Heart left ventricle (tissue), 16 donors: ENCODE measurements around the gene RHBDD2. TPM values are rescaled to one million over a fixed set of nuclear protein-coding genes. Genes with fewer than 3 reads are reported as not detected.
"Not testable (repeated sequence)": the region's sequence is repeated elsewhere in the genome, so short reads cannot be mapped to it uniquely, and the experiment has no call there.

Experiments used
- ATAC-seq, 4 donors: fragments of 200-7000 bp; cut with Tn5 transposase; one replicate each; pipeline ENCODE4 v1.9.1; 2020 to 2022; ENCODE audit warnings: moderate library complexity in 4 of 4, mild to moderate bottlenecking in 3 of 4, moderate number of reproducible peaks in 1 of 4
- DNase-seq, 5 donors: peaks; one replicate each; pipeline ENCODE4 v3.0.0-alpha.2; 2020
- H3K27ac ChIP-seq, 12 donors: fragments of 200-600 bp; sonication (generic) in 4 of 12; one replicate each; pipeline versions ENCODE4 v1.5.0 to v1.8.0; 2016 to 2022; ENCODE audit warnings: mild to moderate bottlenecking in 2 of 12
- H3K27me3 ChIP-seq, 9 donors: fragments of 200-600 bp; sonication (generic) in 2 of 9; one replicate each; pipeline versions ENCODE4 v1.5.1 to v1.8.0; 2016 to 2022; ENCODE audit warnings: mild to moderate bottlenecking in 3 of 9
- H3K36me3 ChIP-seq, 9 donors: fragments of 200-600 bp; sonication (generic) in 2 of 9; one replicate each; pipeline versions ENCODE4 v1.5.0 to v1.8.0; 2018 to 2022; ENCODE audit warnings: mild to moderate bottlenecking in 2 of 9
- H3K4me1 ChIP-seq, 12 donors: fragments of 200-600 bp; sonication (generic) in 4 of 12; one replicate each; pipeline versions ENCODE4 v1.5.0 to v1.8.0; 2016 to 2022; ENCODE audit warnings: mild to moderate bottlenecking in 3 of 12
- H3K4me3 ChIP-seq, 12 donors: fragments of 200-600 bp; sonication (generic) in 4 of 12; one replicate each; pipeline versions ENCODE4 v1.5.0 to v1.8.0; 2017 to 2022; ENCODE audit warnings: mild to moderate bottlenecking in 9 of 12, moderate library complexity in 4 of 12
- H3K9me3 ChIP-seq, 12 donors: fragments of 200-600 bp; sonication (generic) in 4 of 12; one replicate each; pipeline versions ENCODE4 v1.5.0 to v1.8.0; 2016 to 2022; ENCODE audit warnings: mild to moderate bottlenecking in 1 of 12
- POLR2A ChIP-seq, 2 donors: fragments of 450-650 bp; IDR thresholded peaks; one replicate each; pipeline ENCODE4 v1.6.1; 2017; ENCODE audit warnings: antibody characterized with exemption in 2 of 2, mild to moderate bottlenecking in 2 of 2, moderate library complexity in 2 of 2
- WGBS, 4 donors: extraction: QIAGEN DNeasy Blood & Tissue Kit in 2 of 4; methylation state at CpG; one replicate each; pipeline versions ENCODE4 v1.1.5 to v1.1.7; 2013 to 2018; 5-methylcytosine and 5-hydroxymethylcytosine counted together
- intact Hi-C, 10 donors: fragments of 100-400 bp; cut with DNase I; formaldehyde crosslinking; loops; one replicate each; pipeline versions ENCODE4 v1.11.1 to v1.14.2; 2022
- polyA plus RNA-seq, 2 donors: library from polyadenylated mRNA; stranded (reverse); fragments of 200-250 nt; gene quantifications; one replicate each; pipeline ENCODE4 v1.2.3, GENCODE V29; 2013
- total RNA-seq, 9 donors: library from RNA; depleted of rRNA in 2 of 9; stranded (reverse); fragments of >200 nt in 2 of 9; fragmentation: NEBNext Ultra II Directional in 3 of 9; extraction: Animal tissue kit (Norgen Biotek cat#: 25700) in 3 of 9; gene quantifications; one replicate each; pipeline versions ENCODE4 v1.1.0 to v1.2.4, GENCODE V29; 2016 to 2023
- TF ChIP-seq, protein P1 (sequence below), 12 donors: fragments of 200-600 bp; sonication (generic) in 4 of 12; IDR thresholded peaks; one replicate each; pipeline versions ENCODE4 v1.5.0 to v1.8.0; 2018 to 2022; ENCODE audit warnings: antibody characterized with exemption in 12 of 12, mild to moderate bottlenecking in 5 of 12
- donor health status: ischemic (EF 13 %, LVEDD 7.1; RV severe dilation, severe dysfunction).
- donor health status: healthy with polysubstance abuse.
- donor health status: DM: no; HTN: yes; CAD: no.
- donor health status: DM: no; HTN: no; CAD: no.
- donor health status: ischemic (EF 25% LVEDD 6.9; RV normal size, moderate dysfunction).
- donor health status: ischemic (EF 25% LVEDD 5.7; RV mildly dilated, moderate dysfunction).
- donor health status: healthy.
- donor health status: DM: yes; HTN: yes; CAD: no.
- donor health status: ischemic (EF 35%, LVEDD 5.7; RV mildly dilated, moderate dysfunction).
- donor health status: nonischemic (EF 11% LVEDD 7.7; RV severe dilation, severe dysfunction).
- donor health status: DM: yes; HTN: yes; CAD: no.
- donor health status: PGD.
- donor health status: ischemic (EF 29% LVEDD 5.4; RV normal size, mild dysfunction).
- donor health status: nonischemic (EF 23%, LVEDD 6.1; RV moderate dilation, normal function).

Gene RHBDD2
- total and polyA plus RNA-seq, 11 donors = 23.6 to 44.1 (median 32.5) TPM

DNA sequence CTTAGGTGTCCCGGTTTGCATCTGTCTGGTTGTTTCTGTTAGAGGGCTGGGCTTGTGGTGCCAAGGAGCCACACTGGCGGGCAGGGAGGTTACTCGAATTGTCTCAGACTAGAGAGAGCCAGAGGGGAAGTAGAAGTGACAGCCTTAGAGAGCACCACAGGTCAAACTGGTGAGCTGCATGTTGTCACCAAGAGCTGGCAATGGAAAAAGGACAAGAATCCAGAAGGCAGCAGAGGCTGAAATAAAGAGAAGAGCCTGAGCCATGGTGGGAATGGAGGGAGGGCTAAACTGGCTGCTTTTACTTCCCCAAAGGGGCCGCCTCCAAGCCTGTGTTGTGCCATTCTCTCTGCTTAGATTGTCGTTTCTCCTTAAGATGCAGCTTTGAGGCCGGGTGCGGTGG is 31.1 kb upstream of the RHBDD2 start:
- peaks cover 0 to 30% (median under 1%) of the 10 kb centered on the region in 12 donors for H3K4me1 ChIP-seq
- 72 to 79% (median 79%) methylated on average over 7 of the region's 7 CpGs for WGBS, 4 donors
- no peaks in the 10 kb centered on the region for H3K27me3 ChIP-seq
- peak in 2 of 4 donors; percentile 34 to 39 for ATAC-seq
- no peak overlapping the region for H3K27ac ChIP-seq
- no peak overlapping the region for H3K4me3 ChIP-seq
- no peaks in the 10 kb centered on the region for H3K9me3 ChIP-seq
- intact Hi-C loops = no loop called here
- no peaks in the 10 kb centered on the region for H3K36me3 ChIP-seq
- DNase-seq = no peak
- TF ChIP-seq POLR2A (IDR thresholded peaks at IDR 0.05) = no peak
- TF ChIP-seq, protein P1, sequence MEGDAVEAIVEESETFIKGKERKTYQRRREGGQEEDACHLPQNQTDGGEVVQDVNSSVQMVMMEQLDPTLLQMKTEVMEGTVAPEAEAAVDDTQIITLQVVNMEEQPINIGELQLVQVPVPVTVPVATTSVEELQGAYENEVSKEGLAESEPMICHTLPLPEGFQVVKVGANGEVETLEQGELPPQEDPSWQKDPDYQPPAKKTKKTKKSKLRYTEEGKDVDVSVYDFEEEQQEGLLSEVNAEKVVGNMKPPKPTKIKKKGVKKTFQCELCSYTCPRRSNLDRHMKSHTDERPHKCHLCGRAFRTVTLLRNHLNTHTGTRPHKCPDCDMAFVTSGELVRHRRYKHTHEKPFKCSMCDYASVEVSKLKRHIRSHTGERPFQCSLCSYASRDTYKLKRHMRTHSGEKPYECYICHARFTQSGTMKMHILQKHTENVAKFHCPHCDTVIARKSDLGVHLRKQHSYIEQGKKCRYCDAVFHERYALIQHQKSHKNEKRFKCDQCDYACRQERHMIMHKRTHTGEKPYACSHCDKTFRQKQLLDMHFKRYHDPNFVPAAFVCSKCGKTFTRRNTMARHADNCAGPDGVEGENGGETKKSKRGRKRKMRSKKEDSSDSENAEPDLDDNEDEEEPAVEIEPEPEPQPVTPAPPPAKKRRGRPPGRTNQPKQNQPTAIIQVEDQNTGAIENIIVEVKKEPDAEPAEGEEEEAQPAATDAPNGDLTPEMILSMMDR (IDR thresholded peaks at IDR 0.05) = no peak

DNA sequence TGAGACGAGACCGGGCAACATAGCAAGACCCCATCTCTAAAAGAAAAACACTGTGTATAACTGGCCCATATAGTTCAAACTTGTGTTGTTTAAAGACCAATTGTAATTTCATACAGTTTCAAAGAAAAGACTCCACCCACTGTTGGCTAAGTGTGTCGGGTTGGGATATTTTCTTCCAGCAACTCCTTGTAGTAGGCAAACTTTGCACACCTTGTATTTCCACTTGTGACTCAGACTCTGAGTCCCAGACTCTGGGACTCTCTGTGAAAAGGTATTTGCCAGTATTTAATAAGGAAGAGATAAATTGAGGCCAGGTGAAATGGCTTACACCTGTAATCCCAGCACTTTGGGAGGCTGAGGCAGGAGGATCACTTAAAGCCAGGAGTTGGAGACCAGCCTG is 29.3 kb upstream of the RHBDD2 start:
- intact Hi-C loops = no loop called here
- H3K4me1 ChIP-seq = peaks cover 0 to 23% (median 0%) of the 10 kb centered on the region in 12 donors
- WGBS, 4 donors = 63 to 79% (median 74%) methylated on average over 3 of the region's 3 CpGs
- H3K27ac ChIP-seq = no peak overlapping the region
- no peaks in the 10 kb centered on the region for H3K27me3 ChIP-seq
- no peak overlapping the region for H3K4me3 ChIP-seq
- DNase-seq (no peak), ATAC-seq (no peak)
- TF ChIP-seq, protein P1 (IDR thresholded peaks at IDR 0.05) = no peak
- no peak for TF ChIP-seq POLR2A (IDR thresholded peaks at IDR 0.05)
- H3K36me3 ChIP-seq = no peaks in the 10 kb centered on the region
- no peaks in the 10 kb centered on the region for H3K9me3 ChIP-seq

DNA sequence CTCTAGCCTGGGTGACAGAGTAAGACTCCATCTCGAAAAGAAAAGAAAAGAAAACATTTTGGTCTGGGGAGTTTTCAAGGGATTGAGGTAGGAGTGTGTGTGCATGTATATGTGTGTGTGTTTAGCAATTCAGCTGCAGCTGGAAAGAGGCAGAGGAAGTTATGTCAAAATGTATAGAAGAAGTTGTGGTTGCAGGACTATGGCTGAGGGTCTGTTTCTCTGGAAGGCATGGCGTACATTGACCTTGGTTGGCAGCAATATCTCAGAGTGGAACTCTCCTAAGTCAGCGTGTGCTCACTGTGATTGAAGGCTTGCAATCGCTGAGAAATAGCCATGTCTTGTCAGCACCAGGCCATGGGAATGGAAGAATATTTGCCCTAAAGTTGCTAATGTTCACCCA is 28.6 kb upstream of the RHBDD2 start:
- Histone ChIP-seq H3K4me3 (no peak overlapping the region), H3K27me3 (no peaks in the 10 kb centered on the region), H3K36me3 (no peaks in the 10 kb centered on the region), H3K27ac (no peak overlapping the region), H3K9me3 (no peaks in the 10 kb centered on the region), H3K4me1 (peaks cover 0 to 23% (median 0%) of the 10 kb centered on the region in 12 donors)
- intact Hi-C loops = no loop called here
- 70 to 78% (median 76%) methylated on average over 4 of the region's 4 CpGs for WGBS, 4 donors
- no peak for DNase-seq
- TF ChIP-seq, protein P1 (IDR thresholded peaks at IDR 0.05) = no peak
- no peak for TF ChIP-seq POLR2A (IDR thresholded peaks at IDR 0.05)
- no peak for ATAC-seq

DNA sequence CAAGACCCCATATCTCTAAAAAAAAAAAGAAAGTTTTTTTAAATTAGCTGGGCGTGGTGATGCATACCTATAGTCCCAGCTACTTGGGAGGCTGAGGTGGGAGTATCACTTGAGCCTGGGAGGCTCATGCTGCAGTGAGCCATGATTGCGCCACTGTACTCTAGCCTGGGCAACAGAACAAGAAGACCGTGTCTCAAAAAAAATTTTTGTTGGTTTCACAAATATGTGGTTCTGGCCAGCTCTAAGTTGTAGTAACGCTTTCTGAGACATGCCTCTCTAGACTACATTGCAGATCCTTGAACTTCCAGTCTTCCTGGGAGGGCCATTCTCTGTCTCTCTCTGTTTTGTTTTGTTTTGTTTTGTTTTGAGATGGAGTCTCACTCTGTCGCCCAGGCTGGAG is 24.6 kb upstream of the RHBDD2 start:
- no peak for TF ChIP-seq POLR2A (IDR thresholded peaks at IDR 0.05)
- TF ChIP-seq, protein P1 (IDR thresholded peaks at IDR 0.05) = no peak
- ATAC-seq (no peak), DNase-seq (no peak)
- Histone ChIP-seq H3K27ac (no peak overlapping the region), H3K36me3 (no peaks in the 10 kb centered on the region), H3K4me1 (peaks cover 0 to 18% (median 0%) of the 10 kb centered on the region in 12 donors), H3K27me3 (no peaks in the 10 kb centered on the region), H3K4me3 (no peak overlapping the region), H3K9me3 (peaks cover 0 to 5% (median 0%) of the 10 kb centered on the region in 12 donors)
- intact Hi-C loops = no loop called here
- 80 to 92% (median 87%) methylated on average over 5 of the region's 5 CpGs for WGBS, 4 donors

DNA sequence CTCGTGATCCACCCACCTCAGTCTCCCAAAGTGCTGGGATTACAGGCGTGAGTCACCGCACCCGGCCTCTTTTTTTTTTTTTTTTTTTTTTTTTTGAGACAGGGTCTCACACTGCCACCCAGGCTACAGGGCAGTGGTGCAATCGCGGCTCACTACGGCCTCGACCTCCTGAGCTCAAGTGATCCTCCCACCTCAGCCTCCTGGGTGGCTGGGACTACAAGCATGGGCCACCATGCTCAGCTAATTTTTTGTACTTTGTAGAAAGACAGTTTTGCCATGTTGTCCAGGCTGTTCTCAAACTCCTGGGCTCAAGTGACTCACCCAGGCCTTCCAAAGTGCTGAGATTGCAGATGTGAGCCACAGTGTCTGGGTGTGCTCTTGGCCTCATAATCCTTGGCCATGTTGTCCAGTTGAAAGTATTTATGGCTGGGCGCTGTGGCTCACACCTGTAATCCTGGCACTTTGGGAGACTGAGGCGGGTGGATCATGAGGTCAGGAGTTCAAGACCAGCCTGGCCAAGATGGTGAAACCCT is 24.0 kb upstream of the RHBDD2 start:
- H3K36me3 ChIP-seq, H3K27me3 ChIP-seq, H3K4me3 ChIP-seq, DNase-seq, ATAC-seq, H3K9me3 ChIP-seq, H3K27ac ChIP-seq, intact Hi-C loops: not testable (repeated sequence)
- H3K4me1 ChIP-seq = peaks cover 0 to 16% (median 0%) of the 10 kb centered on the region in 12 donors
- WGBS, 4 donors = 85 to 96% (median 94%) methylated on average over 10 of the region's 10 CpGs
